GM18519 (cell line): ENCODE data around the gene CTIF.

Source experiments
- ATAC-seq: cut with Tn5 transposase; IDR thresholded peaks from one replicate; pipeline ENCODE4 v1.9.1; 2021; ENCODE audit warnings: mild to moderate bottlenecking, moderate library complexity; ENCODE audit not compliant: unreplicated experiment, low FRiP score

CTIF gene

GRCh38 chr18:48902023-48902855 lies 363.4 kb downstream of the CTIF start:
- no peak for ATAC-seq

- no peak for ATAC-seq
Observed at GRCh38 chr18:48902856-48903601, 364.2 kb downstream of the CTIF start.

GRCh38 chr18:48904091-48904490 lies 365.3 kb downstream of the CTIF start:
- ATAC-seq = no peak

GRCh38 chr18:48904847-48905394 lies 366.1 kb downstream of the CTIF start:
- no peak for ATAC-seq

GRCh38 chr18:48905513-48905912 lies 366.7 kb downstream of the CTIF start:
- no peak for ATAC-seq

GRCh38 chr18:48908916-48909315 lies 370.1 kb downstream of the CTIF start:
- no peak for ATAC-seq

GRCh38 chr18:48909721-48910120 lies 370.9 kb downstream of the CTIF start:
- ATAC-seq = no peak

- no peak for ATAC-seq
Observed at GRCh38 chr18:48910972-48911545, 372.2 kb downstream of the CTIF start.
